Gastrocnemius medialis (tissue), 4 donors: Measurements from ENCODE around the gene KCNJ1.

ENCODE experiments used
- CTCF ChIP-seq, 5 experiments: fragments of 450-650 bp in 3 of 5; fragments of 200-600 bp in 2 of 5; sonication (generic) in 2 of 5; IDR thresholded peaks in 4 of 5; conservative IDR thresholded peaks in 1 of 5; 1 replicate in 4 of 5; 2 replicates in 1 of 5; pipeline ENCODE4 v1.5.1; 2016 to 2019; ENCODE audit warnings: antibody characterized with exemption in 5 of 5, mild to moderate bottlenecking in 3 of 5, moderate library complexity in 3 of 5
- POLR2A ChIP-seq, 2 donors: fragments of 450-650 bp; IDR thresholded peaks; one replicate each; pipeline ENCODE4 v1.6.1; 2017; ENCODE audit warnings: antibody characterized with exemption in 2 of 2, mild to moderate bottlenecking in 2 of 2, moderate library complexity in 2 of 2

DNA sequence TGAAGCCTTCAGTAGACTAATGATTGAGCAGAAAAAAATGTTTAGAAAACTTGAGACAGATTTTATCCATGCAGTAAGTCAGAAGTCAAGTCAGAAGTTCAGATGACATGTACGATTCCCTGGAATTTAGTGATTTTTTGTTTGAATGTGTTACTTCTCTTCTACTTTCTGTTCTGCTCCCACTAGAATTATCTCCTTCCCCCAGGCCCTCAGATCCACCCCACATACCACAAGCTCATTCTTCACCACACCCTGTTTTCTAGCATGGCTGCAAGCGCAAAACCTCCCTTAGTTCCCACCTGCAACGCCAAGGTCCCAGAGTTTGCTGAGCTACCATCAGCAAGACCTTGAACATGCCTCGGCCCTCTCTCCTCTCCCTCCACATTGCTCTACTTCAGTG lies 64.1 kb downstream of the KCNJ1 start:
- TF ChIP-seq CTCF (IDR thresholded peaks at IDR 0.05 in 4 of 5, conservative IDR thresholded peaks at IDR 0.05 in 1 of 5), result no peak
- no peak for TF ChIP-seq POLR2A (IDR thresholded peaks at IDR 0.05)
